HepG2 (cell line): ENCODE data around the gene PRCD. TPM values are rescaled to one million over a fixed set of nuclear protein-coding genes. Genes with fewer than 3 reads are reported as not detected.

Source experiments
- AHR ChIP-seq: IDR thresholded peaks from 2 replicates; pipeline ENCODE4 v1.6.1; 2018; ENCODE audit warnings: missing genetic modification reagents, missing compliant biosample characterization
- CREB1 ChIP-seq, 2 experiments: fragments of 450-650 bp in 1 of 2; IDR thresholded peaks; 2 replicates each; pipeline ENCODE4 v1.6.1; 2016 to 2017; ENCODE audit warnings: control low read depth in 1 of 2, mild to moderate bottlenecking in 1 of 2, missing compliant biosample characterization in 1 of 2, missing genetic modification characterization in 1 of 2
- IKZF4 ChIP-seq: sonication (generic); formaldehyde crosslinking; IDR thresholded peaks from 2 replicates; pipeline ENCODE4 v1.5.1; 2020; ENCODE audit warnings: borderline replicate concordance, mild to moderate bottlenecking, low read depth, missing genetic modification reagents; ENCODE audit errors: not compliant biosample characterization
- MAZ ChIP-seq, 2 experiments: sonication (generic) in 1 of 2; formaldehyde crosslinking in 1 of 2; IDR thresholded peaks; 2 replicates each; pipeline versions ENCODE4 v1.5.0 to v1.6.1; 2012 to 2020; ENCODE audit warnings: low read depth in 2 of 2, mild to moderate bottlenecking in 2 of 2, borderline replicate concordance in 1 of 2, improper control_type of control experiment in 1 of 2, low read length in 1 of 2, missing genetic modification reagents in 1 of 2, moderate library complexity in 1 of 2
- MLXIP ChIP-seq: sonication (generic); formaldehyde crosslinking; IDR thresholded peaks from 2 replicates; pipeline ENCODE4 v1.9.0; 2021; ENCODE audit warnings: missing genetic modification reagents, borderline replicate concordance
- POLR2AphosphoS5 ChIP-seq: IDR thresholded peaks from 2 replicates; pipeline ENCODE4 v1.6.1; 2012; ENCODE audit warnings: low read depth, low read length
- RNF219 ChIP-seq: sonication (generic); formaldehyde crosslinking; IDR thresholded peaks from 2 replicates; pipeline ENCODE4 v1.5.0; 2020; ENCODE audit warnings: mild to moderate bottlenecking, missing genetic modification reagents
- ZBTB42 ChIP-seq: sonication (generic); formaldehyde crosslinking; IDR thresholded peaks from 2 replicates; pipeline ENCODE4 v1.5.0; 2020; ENCODE audit warnings: mild to moderate bottlenecking, missing genetic modification reagents
- ZC3H13 ChIP-seq: sonication (generic); formaldehyde crosslinking; IDR thresholded peaks from 2 replicates; pipeline ENCODE4 v1.8.1; 2023; ENCODE audit warnings: mild to moderate bottlenecking, missing genetic modification reagents, moderate library complexity
- ZNF18 ChIP-seq: sonication (generic); formaldehyde crosslinking; IDR thresholded peaks from 2 replicates; pipeline ENCODE4 v1.8.0; 2022; ENCODE audit warnings: mild to moderate bottlenecking, missing genetic modification reagents; ENCODE audit not compliant: insufficient replicate concordance
- ZNF343 ChIP-seq: sonication (generic); formaldehyde crosslinking; IDR thresholded peaks from 2 replicates; pipeline ENCODE4 v1.4.0; 2020; ENCODE audit warnings: mild to moderate bottlenecking, missing genetic modification reagents
- ZNF430 ChIP-seq: sonication (generic); formaldehyde crosslinking; IDR thresholded peaks from 2 replicates; pipeline ENCODE4 v1.9.0; 2021; ENCODE audit warnings: mild to moderate bottlenecking, missing genetic modification reagents
- ZNF503 ChIP-seq: sonication (generic); formaldehyde crosslinking; IDR thresholded peaks from 2 replicates; pipeline ENCODE4 v1.4.0; 2020; ENCODE audit warnings: missing genetic modification reagents
- ZNF556 ChIP-seq: sonication (generic); formaldehyde crosslinking; IDR thresholded peaks from 2 replicates; pipeline ENCODE4 v1.4.0; 2020; ENCODE audit warnings: mild to moderate bottlenecking, missing genetic modification reagents, borderline replicate concordance
- ZNF567 ChIP-seq: sonication (generic); formaldehyde crosslinking; IDR thresholded peaks from 2 replicates; pipeline ENCODE4 v1.8.1; 2023; ENCODE audit warnings: mild to moderate bottlenecking, missing genetic modification reagents, borderline replicate concordance
- ZSCAN5A ChIP-seq: sonication (generic); formaldehyde crosslinking; IDR thresholded peaks from 2 replicates; pipeline ENCODE4 v1.8.0; 2022; ENCODE audit warnings: mild to moderate bottlenecking, missing genetic modification reagents, borderline replicate concordance
- polyA plus RNA-seq, 8 experiments: library from polyadenylated mRNA; depleted of rRNA in 3 of 8; stranded (reverse) in 7 of 8; unstranded in 1 of 8; fragments of >200 nt; fragmentation: Illumina TruSeq in 4 of 8; extraction: Trizol in 4 of 8; gene quantifications; 2 replicates each; pipeline versions ENCODE4 v1.2.1 to v1.2.3, GENCODE V29; 2011 to 2016; ENCODE audit warnings: low read depth in 4 of 8, missing spikeins in 1 of 8, mixed read lengths in 1 of 8; ENCODE audit not compliant: insufficient read depth in 1 of 8
- total RNA-seq, 5 experiments: library from RNA; depleted of rRNA; stranded (reverse); fragments of >200 nt; fragmentation: Illumina TruSeq; extraction: Trizol; gene quantifications; 2 replicates each; pipeline ENCODE4 v1.2.3, GENCODE V29; 2016; ENCODE audit warnings: low read depth in 1 of 5

The PRCD gene
- total and polyA plus RNA-seq, 2 of the 13 experiments (the other 11 are each of a cell fraction or from before 2014, with no cell fraction given): 0.51 TPM; not detected in 1

GRCh38 chr17:76548378-76549214, 8.8 kb downstream of the PRCD start (continued):
- no peak for TF ChIP-seq ZNF430
- no peak for TF ChIP-seq CREB1 (IDR thresholded peaks at IDR 0.05)
- TF ChIP-seq CREB1 (CRISPR knock-in tag; IDR thresholded peaks at IDR 0.05): no peak
- no peak for TF ChIP-seq RNF219
- no peak for TF ChIP-seq ZNF567 (CRISPR knock-in tag)
- TF ChIP-seq ZNF18 (CRISPR knock-in tag): no peak
- no peak; the same call in 1 of the 2 replicates for TF ChIP-seq ZNF556 (CRISPR knock-in tag)
- no peak for TF ChIP-seq ZNF503
- TF ChIP-seq ZSCAN5A (CRISPR knock-in tag): no peak
- no peak for TF ChIP-seq MAZ (IDR thresholded peaks at IDR 0.05; ENCODE audit: borderline replicate concordance, low read depth, low read length)
- TF ChIP-seq MAZ (CRISPR knock-in tag; IDR thresholded peaks at IDR 0.05; ENCODE audit: low read depth): peak; percentile 50; the same call in 1 of the 2 replicates
- no peak for TF ChIP-seq POLR2AphosphoS5
- no peak for TF ChIP-seq ZBTB42 (CRISPR knock-in tag)
- no peak for TF ChIP-seq ZC3H13 (CRISPR knock-in tag)
- no peak for TF ChIP-seq ZNF343 (CRISPR knock-in tag)
- peak; percentile 23; the same call in 1 of the 2 replicates for TF ChIP-seq MLXIP (CRISPR knock-in tag)
- TF ChIP-seq IKZF4 (CRISPR knock-in tag): no peak
- TF ChIP-seq AHR (CRISPR knock-in tag): no peak
